GM23248 (cell line): ENCODE results near the gene TJP2. TPM values are rescaled to one million over a fixed set of nuclear protein-coding genes. Genes with fewer than 3 reads are reported as not detected.

Experiments
- DNase-seq: peaks from one replicate; pipeline ENCODE4 v3.0.0-alpha.2; 2015
- H2AFZ ChIP-seq: fragments of 200-600 bp; sonication (generic); 2 replicates; pipeline ENCODE4 v1.6.1; 2016; ENCODE audit warnings: antibody characterized with exemption
- H3F3A ChIP-seq: fragments of 200-600 bp; sonication (generic); 2 replicates; pipeline ENCODE4 v1.6.1; 2016; ENCODE audit warnings: mild to moderate bottlenecking, antibody characterized with exemption, mixed run types; ENCODE audit not compliant: insufficient read depth
- H3K27ac ChIP-seq: fragments of 200-600 bp; sonication (generic); 2 replicates; pipeline ENCODE4 v1.5.1; 2016; ENCODE audit warnings: mild to moderate bottlenecking
- H3K27me3 ChIP-seq: fragments of 200-600 bp; sonication (generic); replicated peaks from 2 replicates; pipeline ENCODE4 v1.6.1; 2016; ENCODE audit warnings: mild to moderate bottlenecking; ENCODE audit not compliant: insufficient read depth
- H3K36me3 ChIP-seq: fragments of 200-600 bp; sonication (generic); 2 replicates; pipeline ENCODE4 v1.6.1; 2016; ENCODE audit warnings: low read depth, mild to moderate bottlenecking
- H3K4me1 ChIP-seq: fragments of 200-600 bp; sonication (generic); 2 replicates; pipeline ENCODE4 v1.6.1; 2016; ENCODE audit warnings: mild to moderate bottlenecking; ENCODE audit not compliant: insufficient read depth
- H3K4me2 ChIP-seq: fragments of 200-600 bp; sonication (generic); one replicate; pipeline ENCODE4 v1.6.1; 2016; ENCODE audit warnings: mild to moderate bottlenecking; ENCODE audit not compliant: unreplicated experiment
- H3K4me3 ChIP-seq: fragments of 200-600 bp; sonication (generic); 2 replicates; pipeline ENCODE4 v1.5.1; 2016; ENCODE audit warnings: mild to moderate bottlenecking
- H3K79me2 ChIP-seq: fragments of 200-600 bp; sonication (generic); 2 replicates; pipeline ENCODE4 v1.6.1; 2016; ENCODE audit warnings: mild to moderate bottlenecking; ENCODE audit not compliant: insufficient read depth
- H3K9ac ChIP-seq: fragments of 200-600 bp; sonication (generic); 2 replicates; pipeline ENCODE4 v1.6.1; 2016; ENCODE audit warnings: mild to moderate bottlenecking
- H3K9me2 ChIP-seq: fragments of 200-600 bp; sonication (generic); 2 replicates; pipeline ENCODE4 v1.6.1; 2016; ENCODE audit warnings: mixed run types, mild to moderate bottlenecking, moderate library complexity; ENCODE audit not compliant: insufficient read depth
- H3K9me3 ChIP-seq: fragments of 200-600 bp; sonication (generic); one replicate; pipeline ENCODE4 v1.6.1; 2017; ENCODE audit warnings: low read depth
- H4K20me1 ChIP-seq: fragments of 200-600 bp; sonication (generic); 2 replicates; pipeline ENCODE4 v1.6.0; 2016; ENCODE audit not compliant: insufficient read depth
- EZH2 ChIP-seq: fragments of 200-600 bp; sonication (generic); IDR thresholded peaks from 2 replicates; pipeline ENCODE4 v1.6.1; 2018; ENCODE audit warnings: antibody characterized with exemption, mild to moderate bottlenecking; ENCODE audit not compliant: insufficient read depth, poor library complexity, severe bottlenecking
- EZH2phosphoT487 ChIP-seq: fragments of 200-600 bp; sonication (generic); IDR thresholded peaks from 2 replicates; pipeline ENCODE4 v1.6.1; 2018; ENCODE audit warnings: antibody characterized with exemption, moderate library complexity, mild to moderate bottlenecking, low read depth; ENCODE audit not compliant: insufficient read depth
- WGBS, 2 experiments: methylation state at CpG; one replicate each; pipeline ENCODE4 v1.1.6; 2015 to 2017; ENCODE audit warnings: low lambda C conversion rate in 2 of 2, low coverage in 1 of 2; ENCODE audit errors: missing lambda C conversion rate in 2 of 2; 5-methylcytosine and 5-hydroxymethylcytosine counted together
- in situ Hi-C: fragments of 300-500 bp; cut with MboI; formaldehyde crosslinking; loops from 2 replicates; pipeline ENCODE4 v1.15.0; 2020
- polyA plus RNA-seq: library from polyadenylated mRNA; unstranded; fragments of >200 nt; fragmentation: Nextera tagmentation; extraction: Ambion mirVana; gene quantifications from 2 replicates; pipeline ENCODE4 v1.2.1, GENCODE V29; 2016
- total RNA-seq: library from RNA; depleted of rRNA; stranded (reverse); fragments of >200 nt; shearing (Covaris generic); gene quantifications from 2 replicates; pipeline ENCODE4 v1.2.3, GENCODE V29; 2014

Gene TJP2
- total and polyA plus RNA-seq, 2 experiments from 2014 or later = 5.5 to 8.6 TPM

- Histone ChIP-seq H3K9me3 (no peaks in the 10 kb centered on the region), H3K4me2 (no peak overlapping the region), H3K79me2 (no peaks in the 10 kb centered on the region), H3K27me3 (no peaks in the 10 kb centered on the region), H3K27ac (no peak overlapping the region), H3K36me3 (no peaks in the 10 kb centered on the region), H3K9me2 (no peaks in the 10 kb centered on the region), H3F3A (no peaks in the 10 kb centered on the region), H3K9ac (no peak overlapping the region), H3K4me3 (no peak overlapping the region), H4K20me1 (no peaks in the 10 kb centered on the region), H3K4me1 (no peaks in the 10 kb centered on the region), H2AFZ (no peak overlapping the region)
- no peak for DNase-seq
- TF ChIP-seq EZH2phosphoT487 (no peak), EZH2 (no peak)
- in situ Hi-C loops = no loop called here
- WGBS, 2 experiments = 88 to 89% methylated on average over 6 of the region's 6 CpGs
Measured at GRCh38 chr9:69165581-69165980, 8.5 kb upstream of the TJP2 start.

- no peak overlapping the region for H2AFZ ChIP-seq
- H3K9me2 ChIP-seq = no peaks in the 10 kb centered on the region
- H3K36me3 ChIP-seq = no peaks in the 10 kb centered on the region
- H3K4me2 ChIP-seq = no peak overlapping the region
- H3F3A ChIP-seq = peaks cover 9% of the 10 kb centered on the region
- no peaks in the 10 kb centered on the region for H3K79me2 ChIP-seq
- H3K27ac ChIP-seq = no peak overlapping the region
- no peak overlapping the region for H3K4me3 ChIP-seq
- no peak overlapping the region for H3K9ac ChIP-seq
- WGBS, 2 experiments = 85 to 89% methylated on average over 13 of the region's 13 CpGs
- no peaks in the 10 kb centered on the region for H3K27me3 ChIP-seq
- in situ Hi-C loops = no loop called here
- no peaks in the 10 kb centered on the region for H3K9me3 ChIP-seq
- H3K4me1 ChIP-seq = peaks cover 10% of the 10 kb centered on the region; the same call in 1 of the 2 replicates
- peak; percentile 61 for DNase-seq
- TF ChIP-seq EZH2 (no peak), EZH2phosphoT487 (no peak)
- no peaks in the 10 kb centered on the region for H4K20me1 ChIP-seq
Measured at GRCh38 chr9:69168709-69169217, 5.3 kb upstream of the TJP2 start.

- Histone ChIP-seq H2AFZ (no peak overlapping the region), H3K27me3 (no peaks in the 10 kb centered on the region), H3K36me3 (no peaks in the 10 kb centered on the region), H3K4me1 (peaks cover 10% of the 10 kb centered on the region; the same call in 1 of the 2 replicates), H3K9ac (no peak overlapping the region), H3K4me3 (no peak overlapping the region), H3K9me2 (no peaks in the 10 kb centered on the region), H4K20me1 (no peaks in the 10 kb centered on the region), H3K9me3 (no peaks in the 10 kb centered on the region), H3F3A (peaks cover 14% of the 10 kb centered on the region), H3K4me2 (no peak overlapping the region), H3K79me2 (no peaks in the 10 kb centered on the region), H3K27ac (no peak overlapping the region)
- in situ Hi-C loops = no loop called here
- TF ChIP-seq EZH2phosphoT487 (no peak), EZH2 (no peak)
- DNase-seq = no peak
- WGBS, 2 experiments = 78 to 100% methylated on average over 1 of the region's 1 CpG
Measured at GRCh38 chr9:69170231-69170630, 3.8 kb upstream of the TJP2 start.

- H2AFZ ChIP-seq = no peak overlapping the region
- no peak overlapping the region for H3K9ac ChIP-seq
- H3K9me3 ChIP-seq = no peaks in the 10 kb centered on the region
- no peak overlapping the region for H3K4me2 ChIP-seq
- peaks cover 16% of the 10 kb centered on the region; the same call in 1 of the 2 replicates for H3K4me1 ChIP-seq
- peaks cover 5% of the 10 kb centered on the region; the same call in 1 of the 2 replicates for H3K79me2 ChIP-seq
- no peak for TF ChIP-seq EZH2phosphoT487
- no peaks in the 10 kb centered on the region for H3K9me2 ChIP-seq
- H3K36me3 ChIP-seq = no peaks in the 10 kb centered on the region
- in situ Hi-C loops = no loop called here
- peaks cover 23% of the 10 kb centered on the region for H3F3A ChIP-seq
- H3K4me3 ChIP-seq = no peak overlapping the region
- no peaks in the 10 kb centered on the region for H4K20me1 ChIP-seq
- WGBS, 2 experiments = 83 to 86% methylated on average over 7 of the region's 7 CpGs
- H3K27me3 ChIP-seq = no peaks in the 10 kb centered on the region
- H3K27ac ChIP-seq = no peak overlapping the region
- DNase-seq = peak; percentile 32
Measured at GRCh38 chr9:69171049-69171448, 3.0 kb upstream of the TJP2 start.

GRCh38 chr9:69171517-69171916 is 2.6 kb upstream of the TJP2 start:
- Histone ChIP-seq H3K9me3 (no peaks in the 10 kb centered on the region), H4K20me1 (no peaks in the 10 kb centered on the region), H2AFZ (no peak overlapping the region), H3K4me3 (no peak overlapping the region), H3K4me1 (peaks cover 16% of the 10 kb centered on the region; the same call in 1 of the 2 replicates), H3K9ac (no peak overlapping the region), H3K9me2 (no peaks in the 10 kb centered on the region), H3K27ac (no peak overlapping the region), H3K27me3 (no peaks in the 10 kb centered on the region), H3K4me2 (no peak overlapping the region), H3K36me3 (no peaks in the 10 kb centered on the region), H3F3A (peaks cover 27% of the 10 kb centered on the region), H3K79me2 (peaks cover 9% of the 10 kb centered on the region)
- WGBS, 2 experiments = 93 to 97% methylated on average over 2 to 6 of the region's 6 CpGs
- DNase-seq = no peak
- no peak for TF ChIP-seq EZH2phosphoT487
- no peak for TF ChIP-seq EZH2
- in situ Hi-C loops = no loop called here
